Stimulated activated naive CD8-positive, alpha-beta T cell treated with anti-CD3 and anti-CD28 coated beads, Interleukin-15, Interleukin-2, amounts not matched to agents 100 U/mL and 50 U/mL, for 24 hours (primary cell): ENCODE measurements around the gene CDC34.

Experiments used
- ATAC-seq: fragments of 150-1000 bp; cut with Tn5 transposase; one replicate; pipeline ENCODE4 v1.10.0; 2021
- DNase-seq: peaks from one replicate; pipeline ENCODE4 v3.0.0; 2021

Gene CDC34

DNA sequence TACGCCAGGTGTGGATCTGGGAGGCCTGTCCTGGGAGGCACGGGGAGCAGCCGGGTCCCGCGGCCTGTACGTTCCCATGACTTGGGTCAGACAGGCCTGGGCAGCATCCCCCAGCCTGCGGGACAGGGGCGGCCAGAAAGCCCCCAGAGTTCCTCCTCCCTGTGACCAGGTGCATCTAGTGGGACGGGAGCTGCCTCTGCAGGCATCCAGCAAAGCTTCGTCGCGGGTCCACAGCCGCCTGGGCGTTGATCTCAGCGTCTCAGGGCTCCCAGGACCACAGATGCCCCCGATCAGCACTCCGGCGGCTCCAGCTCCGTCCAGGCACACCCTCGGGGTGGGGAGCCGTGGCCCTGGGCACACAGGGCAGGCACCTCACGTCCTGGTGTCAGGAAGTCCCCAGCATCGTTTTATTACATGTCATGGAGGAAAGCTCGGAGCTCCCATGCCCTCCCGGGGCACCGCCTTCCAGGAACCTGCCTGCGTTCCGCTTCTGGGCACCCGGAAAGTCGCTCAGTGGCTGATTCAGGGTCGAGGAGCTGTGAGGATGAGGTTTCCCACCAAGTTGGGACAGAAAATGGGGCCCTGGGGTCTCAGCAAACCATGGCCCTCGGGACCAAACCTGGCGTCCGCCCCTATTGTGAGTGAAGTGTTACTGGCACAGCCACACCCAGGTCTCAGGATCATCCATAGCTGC is 10.8 kb downstream of the CDC34 start:
- DNase-seq: no peak
- ATAC-seq: no peak

GRCh38 chr19:543910-544608 is 12.5 kb downstream of the CDC34 start, which contains the start of gene GZMM:
Gene GZMM (plus strand): TSS chr19:544053. CDS start chr19:544072, 19 bp downstream.
- ATAC-seq (peak; percentile 88), DNase-seq (peak; percentile 78)

DNA sequence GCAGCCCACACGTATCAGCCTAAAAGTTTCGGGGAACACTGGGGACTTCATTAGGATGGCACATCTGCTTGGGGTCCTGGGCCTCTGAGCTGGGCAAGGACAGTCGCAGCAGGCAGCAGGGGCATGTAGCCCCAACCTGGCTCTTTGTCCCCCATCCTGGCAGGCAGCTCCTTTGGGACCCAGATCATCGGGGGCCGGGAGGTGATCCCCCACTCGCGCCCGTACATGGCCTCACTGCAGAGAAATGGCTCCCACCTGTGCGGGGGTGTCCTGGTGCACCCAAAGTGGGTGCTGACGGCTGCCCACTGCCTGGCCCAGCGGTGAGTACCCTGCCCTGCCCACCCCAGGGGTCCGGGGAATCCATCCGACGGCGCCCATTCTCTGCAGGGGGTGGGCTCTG is 15.6 kb downstream of the CDC34 start:
- ATAC-seq (no peak), DNase-seq (no peak)

- ATAC-seq: no peak
These were observed 16.5 kb downstream of the CDC34 start for GRCh38 chr19:547836-548720.

GRCh38 chr19:548886-549830 is 17.6 kb downstream of the CDC34 start:
- ATAC-seq (no peak), DNase-seq (no peak)

More at GRCh38 chr19:547836-548720, 16.5 kb downstream of the CDC34 start:
- DNase-seq: no peak

- DNase-seq (no peak), ATAC-seq (no peak)
These were observed 23.3 kb downstream of the CDC34 start for GRCh38 chr19:554817-555216.

DNA sequence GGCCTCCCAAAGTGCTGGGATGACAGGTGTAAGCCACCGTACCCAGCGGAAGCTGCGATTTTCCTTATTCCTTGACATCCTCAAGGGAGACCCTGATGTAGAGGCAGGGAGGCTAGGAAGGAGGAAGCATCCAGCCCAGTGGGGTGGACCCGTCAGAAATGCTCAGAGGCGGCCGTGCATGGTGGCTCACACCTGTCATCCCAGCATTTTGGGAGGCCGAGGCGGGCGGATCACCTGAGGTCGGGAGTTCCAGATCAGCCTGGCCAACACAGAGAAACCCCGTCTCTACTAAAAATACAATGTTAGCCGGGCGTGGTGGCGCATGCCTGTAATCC is 23.9 kb downstream of the CDC34 start:
- DNase-seq: no peak
- ATAC-seq: no peak

DNA sequence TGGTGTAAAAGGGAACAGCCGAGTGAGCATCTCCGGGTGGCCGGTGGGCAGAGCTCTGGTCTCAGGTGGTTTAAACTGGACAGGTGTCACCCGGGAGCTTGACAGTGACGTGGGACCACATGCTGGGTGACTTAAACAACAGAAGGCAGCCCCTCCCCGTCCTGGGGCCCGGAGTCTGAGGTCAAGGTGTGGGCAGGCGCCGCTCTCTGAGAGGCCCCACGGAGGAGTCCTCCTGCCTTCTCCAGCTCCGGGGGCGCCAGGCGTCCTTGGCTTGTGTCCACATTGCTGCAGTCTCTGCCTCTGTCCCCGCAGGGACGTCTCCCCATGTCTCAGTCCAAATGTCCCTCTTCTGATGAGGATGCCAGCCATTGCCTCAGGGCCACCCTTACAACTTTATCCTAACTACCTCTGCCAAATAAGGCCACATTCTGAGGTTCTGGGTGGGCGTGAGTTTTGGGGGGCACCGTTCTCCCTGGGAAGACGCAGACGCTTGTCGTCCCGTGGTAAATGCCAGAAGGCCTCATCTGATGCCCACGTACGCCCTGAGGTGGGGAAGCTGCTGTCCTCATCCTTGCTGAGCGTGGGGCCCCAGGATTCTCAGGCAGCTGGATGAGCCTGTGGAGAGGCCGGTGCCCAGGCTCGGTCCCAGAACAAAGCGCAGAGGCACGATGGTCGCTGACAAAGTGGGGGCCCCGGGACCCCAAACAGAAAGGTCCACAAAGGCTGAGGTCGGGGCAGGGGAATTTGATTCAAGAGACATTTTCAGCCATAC is 25.2 kb downstream of the CDC34 start:
- no peak for ATAC-seq
- DNase-seq: no peak

DNA sequence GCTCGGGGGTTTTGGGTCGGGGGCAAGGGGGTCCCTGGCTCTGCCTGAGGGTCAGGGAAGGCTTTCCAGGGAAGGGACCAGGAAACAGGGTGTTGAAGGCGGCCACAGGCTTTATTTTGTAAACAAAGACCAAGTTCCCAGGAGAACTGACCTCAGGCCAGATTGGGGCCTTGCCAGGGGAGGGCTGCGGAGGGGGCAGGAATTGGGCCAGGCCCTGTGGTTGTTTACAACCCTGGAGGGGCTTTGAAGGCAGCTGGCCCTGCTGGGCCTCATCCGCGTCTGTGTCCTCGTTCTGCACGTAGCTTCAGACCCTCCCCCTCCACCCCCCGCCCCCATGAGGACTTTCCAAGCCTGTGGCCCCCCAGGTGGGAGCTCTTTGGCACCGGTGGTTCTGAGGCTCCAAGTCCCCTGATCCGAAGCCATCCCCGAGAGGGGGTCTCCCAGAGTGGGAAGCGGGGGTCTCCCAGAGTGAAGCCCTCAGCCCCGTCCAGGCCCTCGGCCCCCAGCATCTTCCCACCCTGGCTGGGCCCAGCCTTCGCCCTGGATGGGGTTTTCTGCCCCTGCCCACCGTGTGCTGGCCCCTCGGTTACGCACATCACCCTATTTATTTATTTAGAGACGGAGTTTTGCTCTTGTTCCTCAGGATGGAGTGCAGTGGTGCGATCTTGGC is 27.3 kb downstream of the CDC34 start:
- DNase-seq (no peak), ATAC-seq (no peak)

- ATAC-seq (no peak), DNase-seq (no peak)
These were observed 28.6 kb downstream of the CDC34 start for GRCh38 chr19:560121-560520.

GRCh38 chr19:566403-566802 is 34.8 kb downstream of the CDC34 start:
- DNase-seq: no peak
- no peak for ATAC-seq

DNA sequence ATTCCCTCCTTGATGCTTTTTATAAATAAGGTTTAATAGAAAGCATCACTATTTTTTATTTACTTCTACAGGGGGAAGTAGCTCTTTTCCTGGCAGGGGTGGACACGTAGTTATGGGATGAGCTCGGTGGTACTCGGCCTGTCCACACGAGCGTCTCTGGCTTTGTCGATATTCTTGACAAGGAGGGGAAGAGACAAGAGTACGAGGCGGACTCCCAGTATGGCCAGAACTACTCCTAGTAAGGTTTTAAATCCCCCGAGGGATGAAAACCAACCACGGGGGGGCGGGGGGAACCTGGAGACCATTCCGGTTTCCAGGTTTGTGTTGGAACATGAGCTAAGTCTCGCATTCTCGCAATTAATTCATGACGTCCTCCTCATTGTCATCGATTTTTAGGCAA is 35.3 kb downstream of the CDC34 start:
- ATAC-seq (no peak), DNase-seq (no peak)

- DNase-seq: no peak
- ATAC-seq: no peak
These were observed 35.8 kb downstream of the CDC34 start for GRCh38 chr19:567296-567900.

GRCh38 chr19:570251-570686 is 38.7 kb downstream of the CDC34 start:
- no peak for ATAC-seq
- DNase-seq: no peak

GRCh38 chr19:570937-571565 is 39.5 kb downstream of the CDC34 start:
- DNase-seq: peak; percentile 68
- peak; percentile 24 for ATAC-seq

DNA sequence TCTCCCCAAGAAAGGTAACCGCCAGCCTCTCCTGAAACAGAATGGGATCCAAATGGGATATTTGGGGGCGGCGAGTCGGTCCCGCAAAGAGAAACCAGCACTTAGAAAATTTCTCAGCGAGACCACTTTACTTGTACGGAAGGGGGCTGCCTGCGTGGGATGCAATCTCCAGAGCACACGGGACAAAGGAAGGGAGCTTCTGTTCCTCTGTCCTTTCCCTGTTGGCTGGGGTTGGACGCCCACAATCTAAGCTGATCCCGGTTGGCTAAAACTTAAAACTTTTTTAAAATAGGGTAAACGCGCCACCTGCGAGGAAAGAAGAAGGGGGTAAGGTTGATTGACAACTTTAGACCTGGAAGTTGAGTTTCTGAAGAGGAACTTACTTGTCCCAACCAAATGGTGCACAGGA is 40.0 kb downstream of the CDC34 start:
- ATAC-seq (no peak), DNase-seq (peak; percentile 40)

DNA sequence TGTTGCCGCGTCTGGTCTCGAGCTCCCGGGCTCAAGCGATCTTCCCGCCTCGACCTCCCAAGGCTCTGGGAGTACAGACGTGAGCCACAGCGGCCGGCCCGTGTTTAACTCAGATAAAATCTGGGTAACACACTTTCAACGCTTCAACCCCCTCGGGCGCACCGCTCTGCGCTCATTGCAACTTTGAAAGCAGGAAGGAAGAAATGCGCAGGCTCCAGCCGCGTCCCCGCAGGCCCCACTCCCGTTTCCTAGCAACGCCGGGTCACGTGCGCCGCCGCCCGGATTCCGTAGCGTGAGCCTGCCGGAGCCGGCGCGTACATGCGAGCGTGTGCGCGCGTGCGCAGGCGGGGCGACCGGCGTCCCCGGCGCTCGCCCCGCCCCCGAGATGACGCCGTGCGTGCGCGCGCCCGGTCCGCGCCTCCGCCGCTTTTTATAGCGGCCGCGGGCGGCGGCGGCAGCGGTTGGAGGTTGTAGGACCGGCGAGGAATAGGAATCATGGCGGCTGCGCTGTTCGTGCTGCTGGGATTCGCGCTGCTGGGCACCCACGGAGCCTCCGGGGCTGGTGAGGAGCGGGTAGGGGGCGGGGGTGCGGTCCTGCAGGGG is 40.7 kb downstream of the CDC34 start, which contains the start of gene BSG:
BSG (plus strand) TSS at position 457 of the 603 bp plus-strand sequence; CDS start at position 496, 39 bp downstream.
- ATAC-seq: peak; percentile 86
- peak; percentile 99 for DNase-seq

GRCh38 chr19:572743-573518 is 41.4 kb downstream of the CDC34 start:
- DNase-seq (peak; percentile 29), ATAC-seq (peak; percentile 20)
